ENCODE measurements around the gene HDAC10.

HDAC10 gene

DNA sequence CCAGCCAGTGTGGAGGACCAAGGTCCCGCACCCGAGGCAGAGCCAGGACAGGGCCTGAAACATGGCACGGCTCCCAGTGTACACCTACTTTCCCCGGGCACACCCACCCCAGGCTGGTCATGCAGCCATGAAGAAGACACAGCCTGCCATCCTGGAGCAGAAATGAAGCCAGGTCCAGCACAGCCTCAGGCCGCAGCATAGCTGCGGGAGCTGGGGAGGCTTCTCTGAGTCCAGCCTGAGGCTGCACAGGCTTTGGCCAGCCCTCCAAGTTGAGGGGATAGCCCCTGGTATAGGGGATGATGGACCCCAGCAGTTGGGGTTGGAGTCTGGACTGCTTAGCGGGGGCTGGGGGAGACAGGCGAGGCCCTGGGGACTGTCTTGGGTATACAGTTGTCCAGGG, 2.9 kb upstream of the HDAC10 start:
- no peak for DNase-seq

DNA sequence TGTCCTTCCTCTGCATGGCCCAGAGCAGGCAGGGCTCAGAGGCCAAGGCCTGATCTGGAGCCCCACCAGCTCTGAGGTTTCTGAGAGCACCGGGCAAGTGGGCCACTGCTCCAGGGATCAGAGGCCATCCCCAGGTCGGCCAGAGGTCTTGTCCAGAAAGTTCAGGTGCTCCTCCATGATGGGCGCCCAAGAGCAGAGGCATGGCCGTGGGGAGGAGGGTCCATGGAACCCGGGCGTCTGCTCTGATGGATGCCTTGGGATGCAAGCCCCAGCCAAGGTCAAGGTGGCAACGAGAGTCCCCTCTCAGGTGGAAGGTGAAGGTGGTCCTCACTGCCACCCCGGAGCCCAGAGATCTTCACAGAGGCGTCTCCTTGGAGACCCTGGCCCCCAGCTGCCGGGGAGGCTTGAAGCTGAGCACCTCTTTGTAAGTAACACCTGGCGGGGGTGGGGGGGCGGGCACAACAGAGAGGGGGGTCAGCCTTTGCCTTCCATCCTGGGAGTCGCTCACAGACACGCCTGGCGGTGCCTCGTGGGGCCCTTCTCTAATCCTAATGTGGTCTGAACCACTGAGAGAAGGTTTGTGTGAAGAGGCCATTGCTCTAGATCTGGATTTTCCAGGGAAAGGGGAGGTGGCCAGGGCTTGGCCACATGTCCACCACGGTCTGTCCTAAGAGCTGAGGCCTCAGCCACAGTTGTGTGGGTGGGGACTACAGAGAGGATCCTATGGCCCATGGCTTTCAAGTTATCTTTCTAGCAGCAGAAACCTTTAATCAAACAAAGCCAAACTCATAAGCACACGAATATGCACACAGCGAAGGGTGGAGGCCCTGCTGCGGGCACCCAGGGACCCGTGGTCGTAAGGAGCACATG, 2.2 kb upstream of the HDAC10 start:
- DNase-seq, result no peak

DNA sequence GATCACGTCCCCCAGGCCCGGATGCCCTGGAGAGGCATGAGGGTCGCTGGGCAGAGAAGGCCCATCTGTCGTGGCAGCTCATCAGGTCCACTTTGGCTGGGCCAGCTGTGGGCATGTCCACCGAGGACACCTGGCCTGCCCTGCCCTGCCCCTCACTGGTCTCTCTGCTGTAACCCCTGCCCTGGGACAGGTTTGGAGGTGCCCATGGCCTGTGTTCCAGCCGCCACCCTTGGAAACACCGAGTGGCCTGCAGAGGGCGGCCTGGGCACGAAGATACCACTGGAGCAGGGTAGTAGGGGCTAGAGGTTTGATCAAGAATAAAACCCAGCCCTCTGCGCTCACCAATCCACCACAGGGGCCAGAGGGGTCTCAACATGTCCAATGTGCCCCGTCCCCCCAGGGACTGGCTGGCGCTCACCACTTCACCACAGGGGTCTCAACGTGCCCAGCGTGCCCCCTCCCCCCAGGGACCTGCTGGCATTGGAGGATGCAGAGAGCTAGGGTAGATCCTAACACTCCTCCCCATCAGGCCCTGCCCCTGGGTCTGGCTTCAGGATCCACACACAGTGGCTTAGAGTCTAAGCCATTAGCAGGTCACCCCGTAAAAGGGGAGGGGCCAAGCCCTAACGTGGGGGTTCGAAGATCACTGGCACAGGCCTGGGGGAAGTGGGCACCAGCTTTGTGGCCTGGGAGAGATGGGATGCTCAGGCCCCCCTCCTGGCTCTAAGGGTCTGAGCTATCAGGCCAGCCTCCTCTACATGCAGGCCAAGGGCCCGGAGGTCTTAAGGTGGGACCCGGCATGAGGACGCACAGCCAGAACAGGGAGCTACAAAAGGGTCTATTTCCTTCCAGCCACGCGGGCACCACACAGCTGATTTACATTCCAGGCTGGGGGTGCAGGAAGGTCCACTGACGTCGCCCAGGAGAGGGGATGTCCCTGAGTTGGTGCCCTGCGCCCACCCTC, 1.3 kb upstream of the HDAC10 start:
- DNase-seq, result peak; percentile 89

DNA sequence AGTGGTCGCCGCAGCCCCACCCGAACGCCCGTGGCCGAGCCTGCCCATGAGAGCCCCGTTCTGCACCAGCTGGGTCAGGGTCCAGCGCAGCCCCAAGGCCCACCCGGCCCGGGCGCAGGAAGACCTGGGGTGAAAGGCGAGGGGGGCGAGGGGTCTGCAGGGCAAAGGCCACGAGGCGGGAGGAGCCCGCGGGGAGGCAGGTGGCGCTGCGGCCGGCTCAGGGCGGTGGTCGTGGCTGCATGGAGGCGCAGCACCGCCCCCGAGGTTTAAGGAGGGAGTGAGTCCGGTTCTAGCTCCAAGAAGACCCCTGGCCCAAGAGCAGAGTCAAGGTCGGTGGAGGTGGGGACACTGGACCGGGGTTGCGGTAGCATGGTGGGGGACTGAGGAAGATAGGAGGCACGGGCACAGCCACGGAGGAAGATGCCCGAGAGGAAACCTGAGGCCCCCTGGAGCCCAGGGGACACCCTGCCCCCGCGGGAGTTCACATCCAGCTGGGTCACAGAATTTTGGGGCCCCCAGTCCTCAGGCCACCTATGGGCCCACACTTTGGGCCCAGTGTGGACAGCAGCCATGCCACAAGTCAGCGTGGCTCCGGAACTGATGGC, 514 bp upstream of the HDAC10 start:
- DNase-seq, result peak; percentile 35

DNA sequence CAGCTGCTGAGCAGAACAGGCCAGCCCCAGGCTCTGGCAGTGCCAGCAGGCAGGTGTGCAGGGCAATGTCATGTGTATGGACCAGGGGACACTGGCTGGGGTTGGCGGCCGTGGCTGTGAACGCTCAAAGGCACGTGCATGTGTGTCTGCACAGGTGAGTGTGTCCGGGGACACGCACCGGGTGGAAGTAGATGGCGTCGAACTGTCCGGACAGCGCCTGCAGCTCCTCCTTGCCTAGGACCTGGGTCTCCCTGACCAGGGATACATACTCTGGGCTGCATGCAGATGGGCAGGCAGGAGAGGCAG, 863 bp downstream of the HDAC10 start:
- DNase-seq, result no peak

DNA sequence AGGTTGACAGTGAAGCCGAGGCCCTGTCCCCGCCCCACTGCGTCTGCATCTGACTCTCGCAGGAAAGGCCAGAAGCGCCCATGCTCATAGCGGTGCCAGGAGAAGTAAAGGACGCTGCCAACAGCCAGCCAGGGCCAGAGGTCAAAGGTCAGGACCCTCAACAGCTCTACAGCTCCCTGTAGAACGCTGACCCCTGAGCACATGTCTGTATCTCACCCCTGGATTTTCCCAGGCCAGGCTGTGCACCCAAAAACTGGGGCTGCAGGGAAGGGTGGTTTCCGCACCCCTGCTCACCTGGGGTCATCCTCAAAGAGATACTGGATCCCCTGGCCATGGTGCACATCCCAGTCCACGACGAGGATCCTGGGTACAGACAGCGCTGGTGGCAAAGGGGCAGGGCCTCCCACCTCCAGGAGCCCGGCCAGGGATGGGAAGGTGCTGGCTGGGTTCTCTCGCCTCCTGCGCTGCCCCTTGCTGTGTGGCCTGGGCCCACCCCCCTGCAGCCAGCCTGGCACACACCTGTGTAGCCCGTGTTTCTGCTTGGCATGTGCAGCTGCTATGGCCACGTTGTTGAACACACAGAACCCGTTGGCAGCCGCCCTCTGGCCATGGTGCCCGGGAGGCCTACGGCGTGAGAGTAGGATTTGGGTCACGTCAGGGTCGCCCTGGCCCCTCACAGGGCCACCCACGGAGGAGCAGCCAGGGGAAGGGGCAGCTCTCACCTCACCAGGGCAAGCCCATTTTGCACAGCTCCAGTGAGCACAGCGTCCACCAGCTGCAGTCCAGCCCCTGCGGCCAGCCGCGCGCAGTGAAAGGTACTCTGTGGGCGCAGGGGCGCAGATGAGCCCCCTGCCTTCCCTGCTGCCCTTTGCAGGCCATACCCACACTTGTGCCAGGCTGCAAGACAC, 1.5 kb downstream of the HDAC10 start:
- DNase-seq, result no peak

DNA sequence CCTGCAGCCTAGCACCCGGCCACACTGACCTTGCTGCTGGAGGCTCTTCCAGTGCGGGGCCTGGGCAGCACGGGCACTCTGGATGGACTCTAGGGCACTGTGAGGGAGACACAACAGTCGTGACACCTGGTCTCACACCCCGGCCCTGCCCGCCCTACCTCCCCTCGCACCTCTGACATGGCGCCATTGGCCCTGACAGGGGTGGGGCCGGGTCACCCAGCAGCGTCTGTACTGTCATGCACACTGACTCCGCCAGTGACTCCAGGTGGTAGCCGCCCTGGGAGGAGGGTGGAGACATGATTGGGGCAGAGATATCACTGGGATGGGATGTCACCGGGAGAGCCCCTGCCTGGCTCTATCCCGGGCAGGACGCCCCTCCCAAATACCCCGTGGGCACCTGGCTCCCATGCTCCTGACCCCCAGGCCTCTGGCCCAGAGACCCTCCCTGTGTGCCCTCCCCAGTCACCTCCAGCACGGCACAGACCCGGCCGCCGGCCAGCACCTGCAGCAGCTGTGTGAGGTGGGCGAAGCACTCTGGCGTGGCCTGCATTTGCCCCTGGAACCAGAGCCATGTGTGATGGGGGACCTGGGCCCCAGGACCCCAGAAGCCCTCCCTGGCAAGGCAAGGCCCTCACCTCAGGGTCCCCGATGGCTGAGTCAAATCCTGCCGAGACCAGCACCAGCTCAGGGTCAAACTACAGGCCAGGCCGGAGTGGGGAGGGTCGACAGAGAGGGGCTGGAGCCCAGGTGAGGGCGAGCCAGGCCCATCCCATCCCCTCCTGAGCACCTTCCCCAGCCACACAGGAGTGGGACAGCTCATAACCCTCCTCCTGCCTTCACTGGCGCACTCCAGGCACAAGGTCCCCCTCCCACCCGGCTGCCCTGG, 2.6 kb downstream of the HDAC10 start:
- DNase-seq, result no peak

DNA sequence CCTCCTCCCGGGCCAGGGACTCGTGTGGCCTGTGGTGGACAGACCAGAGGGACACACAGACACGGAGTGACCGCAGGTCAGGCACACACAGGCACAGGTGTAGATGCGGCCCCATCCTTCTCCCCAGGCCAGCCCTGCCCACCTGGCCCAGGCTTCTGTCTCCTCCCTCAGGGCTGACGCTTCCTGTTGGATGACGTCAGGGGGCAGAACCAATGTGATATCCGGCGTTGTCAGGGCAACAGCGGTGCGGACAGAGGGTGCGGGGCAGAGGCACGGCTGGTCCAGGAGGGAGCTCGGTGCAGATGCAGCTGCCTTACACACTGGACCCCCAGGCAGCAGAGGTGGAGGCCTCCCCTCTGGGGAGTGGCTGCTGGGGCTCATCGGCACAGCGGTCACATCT, 3.3 kb downstream of the HDAC10 start:
- peak; percentile 60 for DNase-seq

DNA sequence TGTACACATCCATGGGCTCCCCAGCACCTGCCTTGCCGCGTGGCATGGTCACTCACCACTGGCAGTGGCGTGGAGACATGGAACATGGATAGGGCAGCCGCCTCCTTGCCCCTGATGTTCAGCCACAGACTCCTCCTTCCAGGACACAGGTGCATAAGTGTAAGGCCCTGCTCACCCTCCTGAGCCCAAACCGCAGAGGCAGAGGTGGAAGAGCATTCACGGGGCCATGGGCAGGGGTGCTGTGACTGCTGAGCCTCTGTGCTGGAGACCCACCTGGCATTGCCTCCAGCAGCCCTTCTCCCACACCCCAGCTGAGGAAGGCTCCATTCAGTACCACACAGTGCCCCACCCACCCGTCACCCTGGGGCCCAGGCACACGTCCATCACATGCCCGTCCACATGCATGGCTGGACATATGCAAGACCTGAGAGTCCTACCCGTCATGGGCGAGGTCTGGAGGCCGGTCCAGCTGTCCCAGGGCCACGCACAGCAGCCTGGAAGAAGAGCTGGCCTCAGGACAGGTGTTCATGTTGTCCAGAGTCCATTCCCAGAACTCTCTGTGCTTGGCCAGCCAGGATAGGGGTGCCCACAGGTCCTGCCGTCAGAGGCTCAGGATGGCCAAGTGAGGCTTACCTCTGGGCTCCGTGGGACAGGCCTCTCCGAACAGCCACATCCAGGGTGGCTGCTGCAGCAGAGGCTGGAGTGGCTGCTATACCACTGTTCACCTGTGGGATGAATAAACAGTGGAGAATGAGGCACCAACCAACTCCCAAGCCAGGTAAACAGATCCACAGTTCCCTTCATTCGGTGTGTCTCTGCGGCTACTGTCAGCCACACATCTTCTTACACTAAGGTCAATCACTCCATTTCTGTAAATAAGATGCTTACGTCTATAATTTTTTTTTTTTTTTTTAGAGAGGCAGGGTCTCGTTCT, 4.6 kb downstream of the HDAC10 start:
- DNase-seq, result no peak

DNA sequence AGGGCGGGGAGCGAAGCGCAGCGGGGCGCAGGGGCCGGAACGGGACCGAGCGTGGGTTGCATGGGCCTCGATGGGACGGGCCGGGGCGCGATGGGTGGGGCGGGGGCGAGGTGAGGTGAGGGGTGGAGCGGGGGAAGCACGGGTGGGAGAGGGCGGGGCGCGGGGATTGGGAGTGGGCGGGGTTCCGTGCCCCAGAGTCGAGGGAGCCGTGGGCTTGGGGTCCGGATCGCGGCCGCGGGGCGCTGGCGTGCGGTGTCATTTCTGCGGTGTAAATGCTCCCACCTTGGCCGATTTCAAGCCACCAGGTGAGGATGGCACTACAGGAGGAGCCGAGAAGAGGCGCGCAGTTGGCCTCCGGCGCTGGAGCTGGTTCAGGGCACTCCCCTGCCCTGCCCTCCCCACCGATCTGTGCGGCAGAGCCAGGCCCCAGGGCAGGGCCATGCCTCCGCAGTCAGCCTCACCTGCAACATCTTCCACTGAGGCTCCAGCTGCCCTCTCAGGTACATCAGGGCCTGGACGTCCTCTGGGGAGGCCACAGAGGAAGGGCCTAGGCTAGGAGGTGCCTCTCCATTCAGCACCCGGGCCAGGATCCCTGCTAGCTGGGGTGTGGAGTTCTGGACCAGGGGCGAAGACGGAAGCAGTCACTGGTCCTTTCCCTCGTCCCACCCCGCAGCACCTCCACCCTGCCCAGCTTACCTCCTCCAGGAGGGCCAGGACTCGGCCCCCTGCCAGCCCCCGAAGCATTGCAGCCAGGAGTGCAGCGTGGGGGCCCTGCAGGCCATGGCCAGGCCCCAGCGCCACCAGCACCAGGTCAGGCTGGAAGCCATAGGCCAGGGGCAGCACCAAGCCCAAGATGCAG, 5.6 kb downstream of the HDAC10 start:
- DNase-seq, result no peak

DNA sequence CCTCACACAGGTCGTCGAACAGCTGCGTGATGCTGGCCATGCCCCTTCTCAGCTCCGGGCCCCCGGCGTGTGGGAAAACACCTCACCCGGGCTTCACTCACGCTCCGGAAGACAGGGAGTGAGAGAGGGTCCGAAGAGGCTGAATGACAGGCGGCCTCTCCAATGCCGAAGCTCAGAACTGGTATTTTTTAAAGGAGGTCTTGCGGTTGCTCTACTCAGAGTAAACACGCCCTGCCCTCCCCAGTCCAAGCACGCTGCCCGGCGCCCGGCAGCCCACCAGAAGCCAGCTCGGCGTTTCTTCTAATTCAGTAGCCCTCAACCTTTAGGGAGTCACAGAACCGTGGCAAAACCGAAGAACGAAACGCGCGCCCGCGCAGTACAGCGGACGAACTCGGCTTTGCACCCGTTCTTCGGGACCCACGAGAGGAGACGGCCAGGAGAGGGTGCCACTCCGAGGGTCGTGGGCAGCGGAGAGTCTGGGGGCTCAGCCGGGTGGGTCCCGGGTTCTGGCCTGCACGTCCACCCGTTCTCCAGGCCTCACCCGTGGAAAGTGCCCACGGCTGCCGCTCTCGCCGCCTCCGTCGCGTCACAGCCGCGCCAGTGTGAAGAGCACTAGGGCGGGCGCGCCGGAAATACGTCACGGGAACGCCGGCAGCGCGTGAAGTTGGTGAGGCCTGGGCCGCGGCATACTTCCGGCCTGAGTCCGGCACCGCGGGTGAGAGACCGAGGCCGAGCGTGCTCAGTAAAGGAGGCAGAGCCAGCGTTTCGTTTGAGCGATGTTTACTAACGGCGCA, 6.4 kb downstream of the HDAC10 start, which contains the start of gene TUBGCP6:
Gene TUBGCP6, minus strand, starts transcription at position 604 of the 794 bp plus-strand sequence. Its CDS starts 564 bp downstream, at position 40.
- peak; percentile 97 for DNase-seq

DNA sequence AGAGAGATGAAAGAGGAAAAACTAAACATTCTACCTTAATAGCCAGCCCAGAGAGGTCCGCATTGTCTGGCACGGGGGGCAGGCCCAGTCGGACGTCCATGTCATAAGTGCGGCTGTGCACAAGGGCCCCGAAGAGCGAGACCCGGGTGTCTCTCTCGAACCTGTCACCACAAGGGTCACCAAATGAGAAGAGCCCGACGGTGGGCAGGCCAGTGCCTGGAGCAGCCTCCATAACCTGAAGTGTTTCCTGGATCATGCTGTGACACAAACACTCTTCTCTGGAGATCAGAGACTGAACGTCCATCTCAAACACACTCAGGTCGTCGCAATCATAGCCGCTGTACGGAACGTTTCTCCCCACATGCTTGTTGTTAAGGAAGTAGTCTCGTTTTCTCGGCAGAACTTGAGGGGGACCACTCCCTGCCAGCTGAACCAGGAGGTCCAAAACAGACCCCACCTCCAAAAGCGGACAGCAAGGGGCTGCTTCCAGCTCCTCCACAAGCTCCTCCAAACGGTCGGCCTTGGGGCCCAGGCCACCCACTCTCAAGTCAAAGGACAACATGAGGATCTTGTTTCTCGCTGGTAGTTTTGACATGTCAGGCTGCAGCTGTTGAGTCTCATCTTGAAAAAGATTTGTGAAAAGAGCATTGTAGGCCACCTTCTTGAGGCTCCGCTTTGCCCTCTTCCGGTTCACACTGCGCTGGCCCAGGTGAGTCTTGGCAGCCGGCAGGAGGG, 7.2 kb downstream of the HDAC10 start:
- DNase-seq, result peak; percentile 37

DNA sequence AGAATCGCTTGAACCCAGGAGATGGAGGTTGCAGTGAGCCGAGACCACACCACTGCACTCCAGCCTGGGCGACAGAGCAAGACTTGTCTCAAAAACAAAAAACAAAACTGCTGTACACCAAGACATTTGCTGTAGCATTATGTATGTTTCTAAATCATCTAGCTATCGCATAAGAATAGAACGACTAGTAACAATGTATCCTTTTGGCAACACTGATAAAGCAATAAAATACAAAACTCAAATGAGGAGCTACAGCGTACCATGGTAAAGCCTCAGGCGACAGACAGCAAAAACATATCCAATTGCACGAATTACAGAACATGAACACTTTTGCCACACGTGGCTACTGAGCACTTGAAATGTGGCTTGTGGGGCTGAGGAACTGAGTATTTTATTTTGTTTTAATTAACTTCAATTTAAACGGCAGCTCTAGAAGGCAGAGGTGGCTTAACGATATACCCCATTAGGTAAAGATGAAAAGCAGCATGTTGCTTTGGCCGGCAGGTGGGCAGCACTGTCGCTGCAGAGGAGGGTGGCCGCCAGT, 8.6 kb downstream of the HDAC10 start:
- DNase-seq, result no peak

DNA sequence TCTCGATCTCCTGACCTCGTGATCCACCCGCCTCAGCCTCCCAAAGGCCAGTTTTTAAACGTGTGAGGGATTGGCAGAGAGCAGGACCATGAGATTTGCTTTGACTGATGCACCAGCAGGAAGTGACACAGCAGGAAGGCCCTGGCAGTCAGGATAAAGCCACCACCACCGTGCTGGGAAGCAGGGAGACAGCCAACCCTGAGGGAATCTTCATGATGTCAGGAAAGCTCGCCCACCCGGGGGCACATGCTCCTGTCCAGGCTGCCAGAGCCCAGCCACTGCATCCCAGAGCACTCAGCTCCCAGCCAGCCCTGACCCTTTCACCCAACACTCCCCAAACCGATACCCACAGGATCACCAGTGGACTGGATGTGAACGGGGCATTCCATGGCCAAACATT, 12.3 kb downstream of the HDAC10 start:
- DNase-seq, result no peak

DNA sequence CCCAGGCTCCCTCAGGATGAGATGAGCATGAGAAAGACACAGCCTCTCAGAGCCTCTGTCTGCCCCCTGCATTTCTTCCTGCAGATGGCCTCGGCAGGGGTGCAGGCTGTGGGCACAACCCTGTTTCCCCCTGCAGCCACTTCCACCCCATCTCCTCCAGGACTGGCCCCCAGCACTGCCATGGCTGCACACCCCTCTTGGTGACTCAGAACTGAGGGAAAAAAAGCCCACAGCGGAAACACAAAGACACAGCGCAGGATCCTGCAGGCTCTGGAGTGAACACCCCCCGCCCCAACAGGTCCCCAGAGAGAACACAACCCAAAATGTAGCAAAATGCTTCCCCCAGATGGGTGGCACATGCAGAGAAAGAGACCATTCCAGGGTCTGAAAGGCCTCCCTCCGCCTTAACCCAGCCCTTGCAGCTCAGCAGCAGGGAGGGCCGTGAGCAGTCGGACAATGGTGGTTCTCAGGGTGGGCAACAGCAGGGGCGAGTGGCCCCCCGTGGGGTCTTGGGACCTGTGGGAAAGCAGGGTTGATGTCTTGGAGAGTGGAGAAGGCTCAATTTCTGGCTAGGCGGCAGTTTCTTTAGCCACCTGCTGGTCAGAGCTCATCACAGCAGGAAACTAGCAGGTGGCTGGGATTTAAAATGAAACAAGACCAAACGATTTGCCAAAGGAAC, 14.2 kb downstream of the HDAC10 start:
- peak; percentile 60 for DNase-seq

DNA sequence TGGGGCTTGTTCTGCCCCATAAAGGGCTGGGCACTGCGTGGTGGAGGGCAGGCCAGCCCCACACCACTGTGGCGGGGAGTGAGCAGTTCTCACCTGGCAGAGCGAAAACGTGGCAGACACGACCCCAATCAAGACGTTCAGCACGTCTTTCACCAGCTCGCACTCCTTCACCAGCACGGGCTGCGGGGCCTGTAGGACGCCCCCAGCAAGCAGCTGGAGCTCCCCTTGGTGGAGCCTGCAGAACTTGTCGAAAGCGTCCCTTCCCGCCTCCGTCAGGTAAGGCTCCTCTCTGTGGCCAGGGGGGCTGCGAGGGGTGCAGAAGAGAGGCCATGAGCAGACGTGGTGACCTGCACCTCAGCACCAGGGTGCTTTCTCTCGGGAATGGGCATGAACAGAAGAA, 17.8 kb downstream of the HDAC10 start:
- no peak for DNase-seq
